HuH-7 (cell line): Measurements from ENCODE around the gene MUSTN1.

Source experiments
- DNase-seq: peaks from one replicate; pipeline ENCODE4 v3.0.0; 2011; ENCODE audit warnings: low spot score

The MUSTN1 gene

GRCh38 chr3:52805270-52806039 is 29.4 kb downstream of the MUSTN1 start:
- DNase-seq = no peak

- DNase-seq = no peak
Measured at GRCh38 chr3:52801839-52802238, 33.0 kb downstream of the MUSTN1 start.

GRCh38 chr3:52800079-52800478 is 34.7 kb downstream of the MUSTN1 start:
- no peak for DNase-seq

- peak; percentile 59 for DNase-seq
Measured at GRCh38 chr3:52798978-52799476, 35.8 kb downstream of the MUSTN1 start.

- no peak for DNase-seq
Measured at GRCh38 chr3:52798376-52798977, 36.3 kb downstream of the MUSTN1 start.

GRCh38 chr3:52796411-52796810 is 38.4 kb downstream of the MUSTN1 start:
- DNase-seq = no peak

- DNase-seq = no peak
Measured at GRCh38 chr3:52795298-52795900, 39.4 kb downstream of the MUSTN1 start.

GRCh38 chr3:52794612-52795099 is 40.2 kb downstream of the MUSTN1 start, which contains the start of gene ITIH3:
Gene ITIH3 (plus strand): TSS chr3:52794796. CDS start chr3:52794804, 8 bp downstream.
- no peak for DNase-seq

- DNase-seq = no peak
Measured at GRCh38 chr3:52793702-52794611, 40.9 kb downstream of the MUSTN1 start.

- DNase-seq = no peak
Measured at GRCh38 chr3:52792961-52793695, 41.7 kb downstream of the MUSTN1 start.

GRCh38 chr3:52792413-52792812 is 42.4 kb downstream of the MUSTN1 start:
- peak; percentile 44 for DNase-seq

GRCh38 chr3:52791928-52792327 is 42.9 kb downstream of the MUSTN1 start:
- no peak for DNase-seq

- DNase-seq = no peak
Measured at GRCh38 chr3:52791366-52791765, 43.5 kb downstream of the MUSTN1 start.

GRCh38 chr3:52790741-52791140 is 44.1 kb downstream of the MUSTN1 start:
- DNase-seq = no peak

GRCh38 chr3:52790337-52790736 is 44.5 kb downstream of the MUSTN1 start:
- no peak for DNase-seq

- DNase-seq = no peak
Measured at GRCh38 chr3:52789746-52790040, 45.1 kb downstream of the MUSTN1 start.

- DNase-seq = no peak
Measured at GRCh38 chr3:52788890-52789745, 45.7 kb downstream of the MUSTN1 start.

- no peak for DNase-seq
Measured at GRCh38 chr3:52787672-52788625, 46.9 kb downstream of the MUSTN1 start.

- DNase-seq = no peak
Measured at GRCh38 chr3:52787246-52787645, 47.6 kb downstream of the MUSTN1 start.
